Measurements from ENCODE around the gene KIAA1671. TPM values are rescaled to one million over a fixed set of nuclear protein-coding genes. Genes with fewer than 3 reads are reported as not detected.
"Not testable (repeated sequence)": the region's sequence is repeated elsewhere in the genome, so short reads cannot be mapped to it uniquely, and the experiment has no call there.

KIAA1671 gene
- total and polyA plus RNA-seq, 9 of the 15 experiments (the other 6 are each of a cell fraction or from before 2014, with no cell fraction given) = under 0.01 to 0.11 (median 0.02) TPM; not detected in 5

GRCh38 chr22:25204547-25204946, 252.0 kb downstream of the KIAA1671 start:
- H3K27ac ChIP-seq (ENCODE audit: extremely low read depth, low read depth, low read length); H3K9ac ChIP-seq (ENCODE audit: insufficient read depth in 1 of 2, low read depth in 2 of 2, low read length in 2 of 2); FAIRE-seq; H3K4me3 ChIP-seq; H3K36me3 ChIP-seq (ENCODE audit: control insufficient read depth, insufficient read depth, low read length); H3K79me2 ChIP-seq (ENCODE audit: control insufficient read depth, insufficient read depth, low read length); intact Hi-C loops (cut with micrococcal nuclease); DNase-seq (ENCODE audit: extremely low read depth in 1 of 4, low spot score in 3 of 4); H4K20me1 ChIP-seq (replicated peaks; ENCODE audit: control insufficient read depth, insufficient read depth, low read length); H2AFZ ChIP-seq (ENCODE audit: low read depth, low read length); POLR2A ChIA-PET; H3K9me1 ChIP-seq (ENCODE audit: control insufficient read depth, insufficient read depth, low read length); CTCF ChIA-PET (ENCODE audit: low intra/inter-chr PET ratio); H3K4me2 ChIP-seq (ENCODE audit: insufficient read depth, low read length); H3K4me1 ChIP-seq (replicated peaks in 1 of 2; ENCODE audit: control insufficient read depth in 2 of 2, insufficient read depth in 2 of 2, low read length in 2 of 2); ATAC-seq; BruUV-seq (replicated peaks); H3K9me3 ChIP-seq (replicated peaks; ENCODE audit: control insufficient read depth, insufficient read depth, low read depth, low read length): not testable (repeated sequence)
- H3K27me3 ChIP-seq (ENCODE audit: control insufficient read depth in 2 of 2, insufficient read depth in 2 of 2, low read length in 2 of 2) = peaks cover 4 to 12% of the 10 kb centered on the region in 2 experiments; a peak in 2 of 5 replicates
- 7% methylated on average over 5 of the region's 7 CpGs for WGBS (ENCODE audit: insufficient coverage, low coverage, missing lambda C conversion rate)
- in situ Hi-C loops (cut with MboI) = loop anchor here (10.0 to 25.0 kb wide), 2 partner anchors 130 to 1133 kb away; no protein-coding TSS in a partner anchor

DNA sequence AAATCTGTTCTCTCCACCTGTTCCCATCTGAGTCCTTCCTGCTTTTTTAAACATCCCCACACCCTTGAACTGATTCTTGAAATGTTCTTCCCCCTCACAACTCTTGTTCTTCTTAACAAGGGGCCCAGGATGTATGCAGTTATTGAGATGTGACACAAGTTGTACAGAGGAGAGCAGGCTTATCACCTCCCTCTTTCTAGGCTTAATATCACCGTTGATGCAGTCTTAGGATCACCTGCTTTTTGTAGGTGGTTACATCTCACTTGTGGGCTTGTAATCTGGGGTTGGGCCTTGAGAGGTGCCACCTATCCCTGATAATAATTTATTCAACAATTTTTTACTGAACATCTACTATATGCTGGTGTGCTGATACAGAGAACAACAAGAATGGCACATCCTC, 253.3 kb downstream of the KIAA1671 start:
- Histone ChIP-seq H3K79me2 (ENCODE audit: control insufficient read depth, insufficient read depth, low read length) (no peaks in the 10 kb centered on the region), H3K27me3 (ENCODE audit: control insufficient read depth in 2 of 2, insufficient read depth in 2 of 2, low read length in 2 of 2) (peaks cover 4% of the 10 kb centered on the region in 2 experiments; a peak in 2 of 5 replicates), H3K9me3 (replicated peaks; ENCODE audit: control insufficient read depth, insufficient read depth, low read depth, low read length) (no peaks in the 10 kb centered on the region), H3K36me3 (ENCODE audit: control insufficient read depth, insufficient read depth, low read length) (no peaks in the 10 kb centered on the region), H3K9ac (ENCODE audit: insufficient read depth in 1 of 2, low read depth in 2 of 2, low read length in 2 of 2) (no peak overlapping the region), H3K27ac (ENCODE audit: extremely low read depth, low read depth, low read length) (no peak overlapping the region), H3K4me1 (replicated peaks in 1 of 2; ENCODE audit: control insufficient read depth in 2 of 2, insufficient read depth in 2 of 2, low read length in 2 of 2) (no peaks in the 10 kb centered on the region; a peak in 1 of 5 replicates), H3K4me3 (no peak overlapping the region), H3K9me1 (ENCODE audit: control insufficient read depth, insufficient read depth, low read length) (no peaks in the 10 kb centered on the region), H2AFZ (ENCODE audit: low read depth, low read length) (no peak overlapping the region), H4K20me1 (replicated peaks; ENCODE audit: control insufficient read depth, insufficient read depth, low read length) (0 out of 2 replicates have a peak, but pooled peaks cover 3% of the 10 kb centered on the region), H3K4me2 (ENCODE audit: insufficient read depth, low read length) (no peak overlapping the region)
- no TSS peak for BruUV-seq (replicated peaks)
- FAIRE-seq = no peak
- POLR2A ChIA-PET = no interaction called here
- in situ Hi-C loops (cut with MboI) (loop anchor here (10.0 to 25.0 kb wide), 2 partner anchors 129 to 1131 kb away; no protein-coding TSS in a partner anchor), intact Hi-C loops (cut with micrococcal nuclease) (no loop called here)
- CTCF ChIA-PET (ENCODE audit: low intra/inter-chr PET ratio) = no interaction called here
- 0% methylated on average over 1 of the region's 1 CpG for WGBS (ENCODE audit: insufficient coverage, low coverage, missing lambda C conversion rate)
- no peak for DNase-seq (ENCODE audit: extremely low read depth in 1 of 4, low spot score in 3 of 4)
- no peak for ATAC-seq
- no peak for TF ChIP-seq MCM3 (IDR thresholded peaks at IDR 0.05)
- no peak for TF ChIP-seq ZNF274 (IDR thresholded peaks at IDR 0.05; ENCODE audit: borderline replicate concordance, low read depth, low read length)
- no peak for TF ChIP-seq COPS2 (conservative IDR thresholded peaks at IDR 0.05)
- no peak for TF ChIP-seq ZC3H11A (IDR thresholded peaks at IDR 0.05; ENCODE audit: low read depth, low read length)
- TF ChIP-seq POLR3A (IDR thresholded peaks at IDR 0.05; ENCODE audit: borderline replicate concordance, extremely low read depth, insufficient read depth, insufficient read length) = no peak
- TF ChIP-seq MECOM (CRISPR knock-in tag; IDR thresholded peaks at IDR 0.05) = no peak
- TF ChIP-seq MNT (conservative IDR thresholded peaks at IDR 0.05) = no peak
- TF ChIP-seq MCM5 (IDR thresholded peaks at IDR 0.05; ENCODE audit: low read depth) = no peak
- TF ChIP-seq ARNT (IDR thresholded peaks at IDR 0.05) = no peak
- TF ChIP-seq JUND (IDR thresholded peaks at IDR 0.05; ENCODE audit: borderline replicate concordance, low read depth, low read length) = no peak
- no peak for TF ChIP-seq JUND (tag; IDR thresholded peaks at IDR 0.05; ENCODE audit: borderline replicate concordance, low read depth, low read length)
- TF ChIP-seq, protein P1, sequence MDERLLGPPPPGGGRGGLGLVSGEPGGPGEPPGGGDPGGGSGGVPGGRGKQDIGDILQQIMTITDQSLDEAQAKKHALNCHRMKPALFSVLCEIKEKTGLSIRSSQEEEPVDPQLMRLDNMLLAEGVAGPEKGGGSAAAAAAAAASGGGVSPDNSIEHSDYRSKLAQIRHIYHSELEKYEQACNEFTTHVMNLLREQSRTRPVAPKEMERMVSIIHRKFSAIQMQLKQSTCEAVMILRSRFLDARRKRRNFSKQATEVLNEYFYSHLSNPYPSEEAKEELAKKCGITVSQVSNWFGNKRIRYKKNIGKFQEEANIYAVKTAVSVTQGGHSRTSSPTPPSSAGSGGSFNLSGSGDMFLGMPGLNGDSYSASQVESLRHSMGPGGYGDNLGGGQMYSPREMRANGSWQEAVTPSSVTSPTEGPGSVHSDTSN (CRISPR knock-in tag; IDR thresholded peaks at IDR 0.05; ENCODE audit: low read depth) = no peak
- TF ChIP-seq, protein P1 (tag; conservative IDR thresholded peaks at IDR 0.05; ENCODE audit: low read depth) = no peak
